ENCODE results near the gene RNF145. TPM values are rescaled to one million over a fixed set of nuclear protein-coding genes. Genes with fewer than 3 reads are reported as not detected.

The RNF145 gene
- total RNA-seq, 2 experiments from 2014 or later, result 83.7 to 94.4 TPM

- DNase-seq (no peak), ATAC-seq (ENCODE audit: poor library complexity) (no peak)
- Mint-ChIP-seq H3K4me1 (ENCODE audit: low read depth) (peaks cover 85% of the 10 kb centered on the region), H3K9me3 (no peaks in the 10 kb centered on the region), H3K27ac (peak overlapping the region; percentile 45), H3K36me3 (ENCODE audit: low read depth) (peaks cover 78% of the 10 kb centered on the region), H3K4me3 (no peak overlapping the region), H3K27me3 (no peaks in the 10 kb centered on the region)
- Histone ChIP-seq H3K36me3 (ENCODE audit: insufficient read depth, low read length) (peaks cover 40% of the 10 kb centered on the region), H3K27ac (ENCODE audit: low read depth in 1 of 2, low read length in 2 of 2) (peak overlapping the region in 1 of 2 donors; percentile 43), H3K4me3 (ENCODE audit: low read length) (no peak overlapping the region), H3K4me1 (ENCODE audit: insufficient read depth, low read length) (peaks cover 23% of the 10 kb centered on the region), H3K27me3 (ENCODE audit: control insufficient read depth in 1 of 2, insufficient read depth in 2 of 2, low read length in 2 of 2) (no peaks in the 10 kb centered on the region), H3K9me3 (ENCODE audit: control insufficient read depth in 1 of 2, insufficient read depth in 1 of 2, low read length in 2 of 2) (no peaks in the 10 kb centered on the region)
- ChIA-PET CTCF (no interaction called here), POLR2A (interaction anchor here (1.3 to 4.8 kb wide), 5 partner anchors 9 to 64 kb away, joined by 4 to 54 read pairs (median 5); partner anchors contain the start of gene UBLCP1)
- intact Hi-C loops (cut with DNase I, micrococcal nuclease), result loop anchor here in 1 of 2 experiments (2.0 kb wide), 1 partner anchor 16 kb away; no protein-coding TSS in a partner anchor
- TF ChIP-seq, protein P1, sequence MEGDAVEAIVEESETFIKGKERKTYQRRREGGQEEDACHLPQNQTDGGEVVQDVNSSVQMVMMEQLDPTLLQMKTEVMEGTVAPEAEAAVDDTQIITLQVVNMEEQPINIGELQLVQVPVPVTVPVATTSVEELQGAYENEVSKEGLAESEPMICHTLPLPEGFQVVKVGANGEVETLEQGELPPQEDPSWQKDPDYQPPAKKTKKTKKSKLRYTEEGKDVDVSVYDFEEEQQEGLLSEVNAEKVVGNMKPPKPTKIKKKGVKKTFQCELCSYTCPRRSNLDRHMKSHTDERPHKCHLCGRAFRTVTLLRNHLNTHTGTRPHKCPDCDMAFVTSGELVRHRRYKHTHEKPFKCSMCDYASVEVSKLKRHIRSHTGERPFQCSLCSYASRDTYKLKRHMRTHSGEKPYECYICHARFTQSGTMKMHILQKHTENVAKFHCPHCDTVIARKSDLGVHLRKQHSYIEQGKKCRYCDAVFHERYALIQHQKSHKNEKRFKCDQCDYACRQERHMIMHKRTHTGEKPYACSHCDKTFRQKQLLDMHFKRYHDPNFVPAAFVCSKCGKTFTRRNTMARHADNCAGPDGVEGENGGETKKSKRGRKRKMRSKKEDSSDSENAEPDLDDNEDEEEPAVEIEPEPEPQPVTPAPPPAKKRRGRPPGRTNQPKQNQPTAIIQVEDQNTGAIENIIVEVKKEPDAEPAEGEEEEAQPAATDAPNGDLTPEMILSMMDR (IDR thresholded peaks at IDR 0.05), result no peak
These were observed 10.1 kb downstream of the RNF145 start for GRCh38 chr5:159199225-159199624.

DNA sequence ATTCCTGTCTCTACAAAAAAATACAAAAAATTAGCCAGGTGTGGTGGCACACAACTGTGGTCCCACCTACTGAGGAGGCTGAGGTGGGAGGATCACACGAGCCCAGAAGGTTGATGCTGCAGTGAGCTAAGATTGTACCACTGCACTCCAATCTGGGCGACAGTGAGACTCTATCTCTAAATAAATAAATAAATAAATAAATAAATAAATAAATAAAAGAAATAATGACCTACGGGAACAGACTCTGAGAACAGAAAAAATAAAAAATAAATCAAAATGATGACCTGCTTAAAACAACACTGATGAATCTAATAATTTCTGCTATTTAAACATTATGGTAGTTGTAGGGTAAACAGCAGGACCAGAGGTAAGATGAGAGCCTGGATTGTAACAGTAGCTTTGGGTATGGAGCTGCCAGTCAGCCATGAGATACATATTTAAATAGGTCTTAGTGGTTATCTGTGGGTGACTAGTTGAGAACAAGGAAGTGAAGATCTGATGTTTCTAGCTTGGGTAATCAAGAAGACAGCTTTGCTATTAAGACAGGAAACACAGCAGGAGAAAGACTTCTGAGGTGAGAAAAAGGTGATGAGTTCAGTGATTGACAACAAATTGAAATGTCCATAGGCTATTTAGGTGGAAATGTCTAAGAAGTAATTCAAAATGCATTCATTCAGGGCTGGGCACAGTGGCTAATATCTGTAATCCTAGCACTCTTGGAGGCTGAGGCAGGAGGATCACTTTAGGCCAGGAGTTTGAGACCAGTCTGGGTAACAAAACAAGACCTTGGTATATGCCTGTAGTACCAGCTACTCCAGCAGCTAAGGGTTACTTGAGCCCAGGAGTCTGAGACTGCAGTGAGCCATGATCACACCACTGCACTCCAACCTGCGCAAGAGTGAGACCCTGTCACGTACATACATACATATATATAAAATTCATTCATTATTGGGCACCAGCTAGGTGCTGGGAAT, 11.0 kb downstream of the RNF145 start:
- H3K36me3 Mint-ChIP-seq (ENCODE audit: low read depth), result peaks cover 86% of the 10 kb centered on the region
- TF ChIP-seq, protein P1 (IDR thresholded peaks at IDR 0.05), result no peak
- H3K9me3 Mint-ChIP-seq, result no peaks in the 10 kb centered on the region
- no peaks in the 10 kb centered on the region for H3K27me3 ChIP-seq (ENCODE audit: control insufficient read depth in 1 of 2, insufficient read depth in 2 of 2, low read length in 2 of 2)
- peak overlapping the region in 1 of 2 donors; percentile 43 for H3K27ac ChIP-seq (ENCODE audit: low read depth in 1 of 2, low read length in 2 of 2)
- ChIA-PET POLR2A (interaction anchor here (0.6 to 4.8 kb wide), 6 partner anchors 8 to 344 kb away, joined by 3 to 54 read pairs (median 4); partner anchors contain the start of gene UBLCP1), CTCF (interaction anchor here (1.4 kb wide), 1 partner anchor 10 kb away, joined by 3 read pairs; no protein-coding TSS in a partner anchor)
- DNase-seq (peak in 4 of 14 experiments; percentile 7 to 64 (median 52)), ATAC-seq (ENCODE audit: poor library complexity) (peak; percentile 90)
- H3K4me1 ChIP-seq (ENCODE audit: insufficient read depth, low read length), result peaks cover 19% of the 10 kb centered on the region
- H3K4me1 Mint-ChIP-seq (ENCODE audit: low read depth), result peaks cover 83% of the 10 kb centered on the region
- H3K4me3 Mint-ChIP-seq, result peak overlapping the region; percentile 2
- H3K9me3 ChIP-seq (ENCODE audit: control insufficient read depth in 1 of 2, insufficient read depth in 1 of 2, low read length in 2 of 2), result no peaks in the 10 kb centered on the region
- no peak overlapping the region for H3K4me3 ChIP-seq (ENCODE audit: low read length)
- no peaks in the 10 kb centered on the region for H3K27me3 Mint-ChIP-seq
- peaks cover 46% of the 10 kb centered on the region for H3K36me3 ChIP-seq (ENCODE audit: insufficient read depth, low read length)
- intact Hi-C loops (cut with DNase I, micrococcal nuclease), result loop anchor here in 1 of 2 experiments (2.0 kb wide), 1 partner anchor 16 kb away; no protein-coding TSS in a partner anchor
- peak overlapping the region; percentile 45 for H3K27ac Mint-ChIP-seq

GRCh38 chr5:159195775-159196174, 13.6 kb downstream of the RNF145 start:
- no peak overlapping the region for H3K4me3 ChIP-seq (ENCODE audit: low read length)
- ChIA-PET POLR2A (interaction anchor here (4.8 kb wide), 1 partner anchor 12 kb away, joined by 54 read pairs; no protein-coding TSS in a partner anchor), CTCF (interaction anchor here (0.6 to 1.5 kb wide), 2 partner anchors 18 to 79 kb away, joined by 3 read pairs; no protein-coding TSS in a partner anchor)
- DNase-seq (no peak), ATAC-seq (ENCODE audit: poor library complexity) (no peak)
- peaks cover 18% of the 10 kb centered on the region for H3K4me1 ChIP-seq (ENCODE audit: insufficient read depth, low read length)
- H3K36me3 ChIP-seq (ENCODE audit: insufficient read depth, low read length), result peaks cover 39% of the 10 kb centered on the region
- H3K9me3 ChIP-seq (ENCODE audit: control insufficient read depth in 1 of 2, insufficient read depth in 1 of 2, low read length in 2 of 2), result no peaks in the 10 kb centered on the region
- Mint-ChIP-seq H3K36me3 (ENCODE audit: low read depth) (peaks cover 86% of the 10 kb centered on the region), H3K9me3 (no peaks in the 10 kb centered on the region), H3K27me3 (no peaks in the 10 kb centered on the region), H3K27ac (peak overlapping the region; percentile 1), H3K4me3 (no peak overlapping the region), H3K4me1 (ENCODE audit: low read depth) (peaks cover 81% of the 10 kb centered on the region)
- TF ChIP-seq, protein P1 (IDR thresholded peaks at IDR 0.05), result no peak
- intact Hi-C loops (cut with DNase I, micrococcal nuclease), result no loop called here
- H3K27ac ChIP-seq (ENCODE audit: low read depth in 1 of 2, low read length in 2 of 2), result no peak overlapping the region
- H3K27me3 ChIP-seq (ENCODE audit: control insufficient read depth in 1 of 2, insufficient read depth in 2 of 2, low read length in 2 of 2), result no peaks in the 10 kb centered on the region
